ENCODE data around the gene GCLC.

Gene GCLC

DNA sequence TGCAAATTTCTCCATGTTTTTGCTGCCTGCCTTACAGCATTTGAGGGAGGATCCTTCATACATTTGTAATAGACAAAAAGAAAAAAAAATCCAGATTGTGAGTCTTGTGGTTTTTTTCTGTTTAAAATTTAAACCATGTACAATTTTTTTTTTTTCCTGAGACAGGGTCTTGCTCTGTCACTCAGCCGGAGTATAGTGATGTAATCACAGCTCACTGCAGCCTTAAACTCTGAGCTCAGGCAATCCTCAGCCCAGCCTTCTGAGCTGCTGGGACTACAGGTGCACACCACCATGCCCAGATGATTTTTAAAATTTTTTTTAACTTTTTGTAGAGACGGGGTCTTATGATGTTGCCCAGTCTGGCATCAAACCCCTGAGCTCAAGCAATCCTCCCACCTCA lies 97.0 kb downstream of the GCLC start:
- DNase-seq (ENCODE audit: low spot score) = no peak

Measured in hematopoietic multipotent progenitor cell treated with erythropoietin and hydrocortisone succinate and interleukin-3 and kit ligand, for 15 days (in vitro differentiated cells).